Astrocyte (in vitro differentiated cells and primary cell): ENCODE results near the gene DNAH11. TPM values are rescaled to one million over a fixed set of nuclear protein-coding genes. Genes with fewer than 3 reads are reported as not detected.

ENCODE experiments used
- DNase-seq: peaks from one replicate; pipeline ENCODE4 v3.0.0-alpha.2; 2010; ENCODE audit warnings: low read depth
- FAIRE-seq: peaks from 2 replicates; lab custom pipeline; 2011; peaks lifted over from hg19 to GRCh38; lab: Jason Lieb, UNC
- H2AFZ ChIP-seq: 2 replicates; pipeline ENCODE4 v1.6.0; 2012; ENCODE audit warnings: low read depth, low read length, inconsistent platforms
- H3K27ac ChIP-seq: 2 replicates; pipeline ENCODE4 v1.5.1; 2011; ENCODE audit warnings: low read depth, low read length, inconsistent platforms
- H3K27me3 ChIP-seq: 2 replicates; pipeline ENCODE4 v1.6.0; 2011; ENCODE audit warnings: low read length, inconsistent platforms; ENCODE audit not compliant: insufficient read depth
- H3K36me3 ChIP-seq: 2 replicates; pipeline ENCODE4 v1.5.1; 2011; ENCODE audit warnings: low read length, inconsistent platforms; ENCODE audit not compliant: insufficient read depth
- H3K4me1 ChIP-seq: 2 replicates; pipeline ENCODE4 v1.5.1; 2011; ENCODE audit warnings: low read length, inconsistent platforms; ENCODE audit not compliant: insufficient read depth
- H3K4me2 ChIP-seq: 2 replicates; pipeline ENCODE4 v1.6.0; 2012; ENCODE audit warnings: low read length, inconsistent platforms
- H3K4me3 ChIP-seq: 2 replicates; pipeline ENCODE4 v1.5.1; 2011; ENCODE audit warnings: low read depth, mild to moderate bottlenecking, low read length, inconsistent platforms; ENCODE audit not compliant: insufficient read depth
- H3K79me2 ChIP-seq: 2 replicates; pipeline ENCODE4 v1.6.0; 2012; ENCODE audit warnings: mild to moderate bottlenecking, low read length, inconsistent platforms; ENCODE audit not compliant: insufficient read depth
- H3K9ac ChIP-seq: 2 replicates; pipeline ENCODE4 v1.6.0; 2012; ENCODE audit warnings: mild to moderate bottlenecking, low read length, inconsistent platforms
- H3K9me3 ChIP-seq: 2 replicates; pipeline ENCODE4 v1.5.1; 2012; ENCODE audit warnings: low read depth, mild to moderate bottlenecking, low read length, inconsistent platforms; ENCODE audit not compliant: insufficient read depth
- H4K20me1 ChIP-seq: 2 replicates; pipeline ENCODE4 v1.6.0; 2012; ENCODE audit warnings: low read length, inconsistent platforms; ENCODE audit not compliant: insufficient read depth
- H3K27ac Mint-ChIP-seq: one replicate; pipeline ENCODE4 v1.8.0; 2021; ENCODE audit warnings: mild to moderate bottlenecking, mixed read lengths; ENCODE audit not compliant: unreplicated experiment
- H3K27me3 Mint-ChIP-seq: one replicate; pipeline ENCODE4 v1.8.0; 2021; ENCODE audit warnings: low read depth, mixed read lengths; ENCODE audit not compliant: unreplicated experiment
- H3K36me3 Mint-ChIP-seq: one replicate; pipeline ENCODE4 v1.8.0; 2021; ENCODE audit warnings: low read depth, mixed read lengths; ENCODE audit not compliant: unreplicated experiment
- H3K4me1 Mint-ChIP-seq: one replicate; pipeline ENCODE4 v1.8.0; 2021; ENCODE audit warnings: low read depth, mixed read lengths; ENCODE audit not compliant: unreplicated experiment
- H3K4me3 Mint-ChIP-seq: one replicate; pipeline ENCODE4 v1.8.0; 2021; ENCODE audit warnings: mild to moderate bottlenecking, moderate library complexity, mixed read lengths; ENCODE audit not compliant: unreplicated experiment
- H3K9me3 Mint-ChIP-seq: one replicate; pipeline ENCODE4 v1.8.0; 2021; ENCODE audit warnings: mild to moderate bottlenecking, mixed read lengths; ENCODE audit not compliant: unreplicated experiment
- CTCF ChIP-seq: IDR thresholded peaks from 2 replicates; pipeline ENCODE4 v1.5.1; 2011; ENCODE audit warnings: low read depth, mild to moderate bottlenecking, inconsistent platforms, low read length, moderate library complexity; ENCODE audit not compliant: insufficient read depth
- EZH2 ChIP-seq: IDR thresholded peaks from 2 replicates; pipeline ENCODE4 v1.6.1; 2012; ENCODE audit warnings: mild to moderate bottlenecking, low read length, inconsistent platforms; ENCODE audit not compliant: insufficient read depth
- total RNA-seq: library from RNA; stranded (reverse); gene quantifications from 2 replicates; pipeline ENCODE4 v1.2.1, GENCODE V29; 2021

Gene DNAH11
- total RNA-seq, 1 donor from 2014 or later, result 0.43 TPM

- Mint-ChIP-seq H3K9me3 (no peaks in the 10 kb centered on the region), H3K4me1 (no peaks in the 10 kb centered on the region), H3K4me3 (no peak overlapping the region), H3K27me3 (no peaks in the 10 kb centered on the region), H3K27ac (no peak overlapping the region), H3K36me3 (peaks cover 2% of the 10 kb centered on the region)
- H2AFZ ChIP-seq, result no peak overlapping the region
- H3K9ac ChIP-seq, result no peak overlapping the region
- H3K4me3 ChIP-seq, result no peak overlapping the region
- no peaks in the 10 kb centered on the region for H3K9me3 ChIP-seq
- no peak for DNase-seq
- no peak for TF ChIP-seq EZH2
- TF ChIP-seq CTCF, result no peak
- H3K27ac ChIP-seq, result no peak overlapping the region
- H4K20me1 ChIP-seq, result no peaks in the 10 kb centered on the region
- no peak overlapping the region for H3K4me2 ChIP-seq
- no peaks in the 10 kb centered on the region for H3K79me2 ChIP-seq
- FAIRE-seq, result no peak
- no peaks in the 10 kb centered on the region for H3K4me1 ChIP-seq
- H3K27me3 ChIP-seq, result no peaks in the 10 kb centered on the region
- peaks cover 5% of the 10 kb centered on the region for H3K36me3 ChIP-seq
Measured at GRCh38 chr7:21914671-21915070, 371.8 kb downstream of the DNAH11 start.

- H3K79me2 ChIP-seq, result peaks cover 2% of the 10 kb centered on the region
- Mint-ChIP-seq H3K9me3 (no peaks in the 10 kb centered on the region), H3K4me3 (no peak overlapping the region), H3K27ac (no peak overlapping the region), H3K4me1 (no peaks in the 10 kb centered on the region), H3K27me3 (no peaks in the 10 kb centered on the region), H3K36me3 (peaks cover 2% of the 10 kb centered on the region)
- H3K9ac ChIP-seq, result no peak overlapping the region
- H3K4me1 ChIP-seq, result no peaks in the 10 kb centered on the region
- no peak overlapping the region for H2AFZ ChIP-seq
- H3K27me3 ChIP-seq, result no peaks in the 10 kb centered on the region
- FAIRE-seq (no peak), DNase-seq (no peak)
- TF ChIP-seq EZH2 (no peak), CTCF (no peak)
- H3K27ac ChIP-seq, result no peak overlapping the region
- no peaks in the 10 kb centered on the region for H4K20me1 ChIP-seq
- peaks cover 5% of the 10 kb centered on the region for H3K36me3 ChIP-seq
- H3K9me3 ChIP-seq, result no peaks in the 10 kb centered on the region
- H3K4me2 ChIP-seq, result no peak overlapping the region
- no peak overlapping the region for H3K4me3 ChIP-seq
Measured at GRCh38 chr7:21915140-21915539, 372.3 kb downstream of the DNAH11 start.

- Histone ChIP-seq H2AFZ (no peak overlapping the region), H3K4me1 (no peaks in the 10 kb centered on the region), H4K20me1 (no peaks in the 10 kb centered on the region), H3K36me3 (peaks cover 5% of the 10 kb centered on the region), H3K27me3 (no peaks in the 10 kb centered on the region), H3K4me3 (no peak overlapping the region), H3K79me2 (peaks cover 6% of the 10 kb centered on the region), H3K9ac (no peak overlapping the region), H3K27ac (no peak overlapping the region), H3K4me2 (no peak overlapping the region), H3K9me3 (no peaks in the 10 kb centered on the region)
- TF ChIP-seq EZH2 (no peak), CTCF (no peak)
- Mint-ChIP-seq H3K4me3 (no peak overlapping the region), H3K36me3 (peaks cover 2% of the 10 kb centered on the region), H3K9me3 (no peaks in the 10 kb centered on the region), H3K27me3 (no peaks in the 10 kb centered on the region), H3K4me1 (no peaks in the 10 kb centered on the region), H3K27ac (no peak overlapping the region)
- DNase-seq (no peak), FAIRE-seq (no peak)
Measured at GRCh38 chr7:21916176-21916575, 373.3 kb downstream of the DNAH11 start.
